ENCODE data around the gene GGT1.
"Not testable (repeated sequence)": the region's sequence is repeated elsewhere in the genome, so short reads cannot be mapped to it uniquely, and the experiment has no call there.

The GGT1 gene

DNA sequence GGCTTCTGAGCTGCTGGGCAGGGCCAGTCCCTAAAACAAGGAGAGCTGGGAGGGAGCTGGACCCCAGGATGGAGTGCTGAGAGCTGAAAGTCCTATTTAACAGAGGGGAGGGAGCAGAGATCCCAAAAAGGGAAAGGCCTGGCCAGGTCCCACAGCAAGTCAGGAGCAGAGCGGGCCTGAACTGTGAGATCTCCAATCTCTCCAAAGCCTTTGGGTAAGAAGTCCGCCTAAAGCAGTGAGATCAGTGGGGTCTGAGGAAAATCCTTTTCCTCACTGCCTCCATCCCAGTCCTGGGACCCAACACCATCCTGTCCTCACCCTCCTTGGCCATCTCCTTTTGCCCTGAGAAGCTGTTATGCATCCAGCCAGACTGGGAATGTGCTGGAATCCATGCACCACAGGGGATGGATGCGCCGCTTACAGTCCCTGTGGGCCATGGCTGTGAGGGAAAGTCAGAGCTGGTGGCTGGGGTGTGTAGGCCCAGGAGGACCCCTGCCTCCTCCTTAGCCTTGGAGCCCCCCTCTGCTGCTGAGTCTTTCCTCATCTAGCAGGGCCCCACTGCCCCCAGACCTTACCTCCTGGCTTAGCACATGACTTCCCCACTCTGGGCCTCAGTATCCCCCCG lies 18.7 kb upstream of the GGT1 start:
- no peak for DNase-seq

DNA sequence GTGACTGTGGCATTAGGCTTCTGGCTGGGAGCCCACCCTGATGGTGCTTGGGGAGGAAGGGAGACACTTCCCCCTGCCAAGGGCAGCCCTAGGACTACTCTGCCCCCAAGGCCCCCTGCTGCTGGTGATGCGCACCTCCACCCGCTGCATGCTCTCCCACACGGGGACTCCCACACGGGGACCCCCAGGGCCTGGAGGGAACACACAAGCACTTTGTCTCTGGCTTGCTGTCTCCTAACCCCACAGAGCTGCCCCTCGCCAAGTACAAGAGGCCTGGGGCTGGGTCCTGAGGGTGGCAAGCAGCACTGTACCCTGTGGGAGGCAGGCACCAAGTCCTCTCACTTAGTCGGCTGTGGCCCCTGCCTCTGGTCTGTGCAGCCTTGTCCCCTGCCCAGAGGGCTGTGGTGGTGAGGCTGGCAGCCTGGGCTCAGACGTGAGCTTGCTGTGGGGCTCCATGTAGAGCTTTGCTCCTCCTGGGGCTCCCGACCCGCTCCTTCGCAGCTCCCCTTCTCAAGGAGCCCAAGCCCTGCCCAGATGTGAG lies 18.1 kb upstream of the GGT1 start:
- DNase-seq = no peak

DNA sequence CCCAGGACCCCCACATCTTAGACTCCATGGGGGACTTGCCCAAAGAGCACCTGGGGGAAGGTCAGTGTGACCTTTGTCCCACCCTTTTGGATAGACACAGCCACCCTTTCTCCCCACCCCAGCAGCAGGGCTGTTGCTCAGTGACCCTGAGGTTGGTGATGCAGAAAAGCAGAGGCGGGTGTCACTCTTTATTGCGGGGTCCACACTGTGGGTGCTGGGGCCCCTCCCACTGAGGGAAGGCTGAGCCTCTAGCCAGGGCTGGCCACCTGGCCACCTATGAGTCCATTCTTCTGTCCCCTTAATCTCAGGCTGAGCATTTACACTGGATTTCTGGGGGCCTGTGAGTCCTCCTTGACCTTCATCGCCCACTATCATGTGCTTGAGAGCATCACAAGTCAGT lies 17.5 kb upstream of the GGT1 start:
- no peak for DNase-seq

DNA sequence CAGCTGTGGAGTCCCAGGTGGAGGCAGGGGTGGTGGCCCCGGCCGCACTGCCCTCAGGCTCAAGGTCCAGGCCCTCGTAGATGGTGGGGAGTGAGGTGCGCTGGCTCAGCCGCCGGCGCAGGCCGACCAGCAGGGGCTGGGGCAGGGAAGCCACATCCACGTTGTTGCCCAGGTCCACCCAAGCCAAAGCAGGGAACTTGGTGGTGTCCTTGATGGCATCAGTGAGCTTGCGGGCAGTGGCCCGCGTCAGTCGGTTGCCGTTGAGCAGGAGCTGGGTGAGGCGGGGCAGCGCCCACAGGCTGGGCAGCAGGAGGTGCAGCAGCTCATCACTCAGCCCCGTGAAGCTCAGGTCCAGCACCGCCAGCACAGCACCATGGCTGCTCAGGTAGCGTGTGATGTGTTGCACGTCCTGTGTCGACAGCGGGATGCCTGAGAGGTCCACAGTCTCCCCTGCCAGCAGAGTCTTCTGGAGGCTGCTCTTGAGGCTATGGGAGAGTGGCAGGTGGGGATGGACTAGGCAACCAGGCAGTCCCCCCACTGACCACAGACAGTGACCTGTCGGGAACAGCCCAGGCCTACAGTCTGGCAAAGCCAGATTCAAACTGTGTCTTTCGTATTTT lies 17.0 kb upstream of the GGT1 start:
- DNase-seq = no peak

DNA sequence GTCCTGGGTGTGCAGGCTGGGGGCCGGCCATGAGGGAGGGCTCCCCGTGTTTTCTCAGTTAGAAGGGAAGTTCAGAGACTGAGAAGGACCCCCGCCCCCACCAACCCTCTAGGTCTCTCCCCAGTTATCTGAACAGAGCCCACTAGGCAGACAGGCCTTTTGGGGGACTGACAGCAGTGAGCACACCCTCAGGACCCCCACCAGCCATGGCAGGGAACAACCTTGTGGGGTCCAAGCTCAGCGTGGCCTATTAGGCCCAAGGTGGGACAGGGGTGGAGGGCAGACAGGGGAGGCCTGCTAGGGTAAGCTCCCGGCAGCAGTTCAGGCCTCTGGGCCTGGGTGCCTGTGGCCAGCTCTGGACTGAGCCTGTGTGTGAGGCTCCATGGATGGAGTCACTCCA lies 15.7 kb upstream of the GGT1 start:
- DNase-seq = no peak

DNA sequence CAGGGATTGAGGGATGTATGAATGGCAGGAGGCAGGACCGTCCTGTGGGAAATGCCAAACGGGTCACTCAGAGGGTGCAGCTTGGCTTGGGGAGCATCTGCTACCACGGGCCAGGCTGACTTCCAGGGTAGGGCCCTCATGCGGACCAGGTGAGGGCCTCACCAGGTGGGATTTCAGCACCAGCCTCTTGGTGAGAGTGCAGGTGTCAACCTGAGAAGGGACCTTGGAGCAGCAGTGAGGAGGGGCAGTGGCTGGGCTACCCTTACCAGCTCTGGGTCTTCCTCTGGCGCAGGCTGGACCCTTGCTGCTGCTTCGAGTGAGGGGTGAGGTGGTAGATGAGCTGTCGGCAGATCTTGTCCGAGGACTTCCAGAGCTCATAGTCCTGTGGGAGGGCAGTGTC lies 15.0 kb upstream of the GGT1 start:
- DNase-seq = no peak

DNA sequence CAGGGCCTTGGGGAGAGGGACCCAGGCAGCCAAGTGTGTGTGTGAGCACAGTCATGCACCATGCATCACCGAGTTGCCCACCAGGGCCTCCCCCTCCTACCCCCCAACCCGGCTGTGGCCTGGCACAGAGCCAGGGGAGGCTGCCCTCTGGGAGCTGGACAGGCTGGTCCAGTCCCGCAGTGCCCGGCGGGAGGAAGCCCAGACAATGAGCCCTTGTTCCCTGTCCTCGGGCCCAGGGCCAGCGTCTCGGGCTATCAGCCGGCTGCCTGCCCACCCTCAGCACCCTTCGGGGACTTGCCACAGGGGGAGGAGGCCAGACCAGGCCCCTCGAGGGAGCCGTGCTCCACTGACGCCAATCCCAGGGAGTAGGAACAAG lies 14.6 kb upstream of the GGT1 start:
- DNase-seq = no peak

DNA sequence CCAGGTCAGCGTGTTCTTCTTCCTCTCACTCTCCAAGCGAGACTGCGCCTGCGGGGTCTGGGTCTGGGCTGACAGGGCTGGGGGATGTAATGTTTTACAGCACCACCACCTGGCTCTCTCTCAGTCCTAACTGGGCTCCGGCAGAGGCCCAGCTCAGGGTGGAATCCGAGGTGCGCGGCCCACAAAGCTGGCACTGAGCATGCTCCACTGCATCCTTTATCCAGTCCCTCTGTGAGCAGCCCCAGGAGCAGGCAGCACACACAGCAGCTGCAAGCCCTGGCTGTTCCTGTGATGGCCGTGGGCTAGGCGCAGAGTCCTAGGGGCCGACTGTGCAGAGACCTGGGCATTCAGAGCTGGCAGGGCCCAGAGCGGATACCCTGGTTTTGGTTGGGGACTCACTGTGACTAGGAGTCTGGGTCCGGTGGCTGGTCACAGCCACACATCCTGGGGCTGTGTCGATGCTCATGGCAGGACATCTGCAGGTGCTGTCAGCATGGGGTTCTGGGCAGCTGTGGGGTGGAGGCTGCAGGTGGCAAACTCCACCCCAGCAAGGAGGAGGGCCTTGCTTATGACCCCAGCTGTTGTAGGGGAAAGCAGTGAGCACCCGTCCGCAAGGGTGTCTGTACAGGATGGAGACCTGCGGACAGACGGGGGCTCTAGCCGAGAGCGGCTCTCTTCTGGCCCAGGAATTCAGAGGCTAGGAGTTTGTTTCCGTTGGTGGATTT lies 14.1 kb upstream of the GGT1 start:
- no peak for DNase-seq

DNA sequence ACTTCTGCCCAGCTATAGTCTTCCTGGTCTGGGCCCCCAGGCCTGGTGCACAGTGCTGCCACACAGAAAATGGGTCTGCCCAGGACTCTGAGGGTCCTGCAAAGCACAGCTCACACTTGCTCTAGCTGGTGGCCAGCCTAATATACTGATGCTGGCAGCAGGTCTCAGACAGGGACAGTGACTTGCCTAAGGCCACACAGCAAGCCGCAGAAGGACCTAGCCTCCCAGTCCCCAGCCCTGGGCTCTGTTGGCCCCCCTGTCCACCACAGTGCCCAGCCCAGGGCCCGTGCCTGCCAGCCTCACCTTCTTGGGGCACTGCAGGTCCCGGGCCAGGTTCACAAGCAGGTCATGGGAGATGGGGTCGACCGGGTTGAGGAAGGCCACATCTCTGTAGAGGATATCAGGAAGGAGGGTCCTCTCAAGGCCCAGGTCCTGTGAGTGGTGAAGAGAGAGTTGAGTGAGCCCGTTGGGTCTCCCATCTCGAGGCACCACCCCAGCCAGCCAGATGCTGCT lies 13.4 kb upstream of the GGT1 start:
- no peak for DNase-seq

DNA sequence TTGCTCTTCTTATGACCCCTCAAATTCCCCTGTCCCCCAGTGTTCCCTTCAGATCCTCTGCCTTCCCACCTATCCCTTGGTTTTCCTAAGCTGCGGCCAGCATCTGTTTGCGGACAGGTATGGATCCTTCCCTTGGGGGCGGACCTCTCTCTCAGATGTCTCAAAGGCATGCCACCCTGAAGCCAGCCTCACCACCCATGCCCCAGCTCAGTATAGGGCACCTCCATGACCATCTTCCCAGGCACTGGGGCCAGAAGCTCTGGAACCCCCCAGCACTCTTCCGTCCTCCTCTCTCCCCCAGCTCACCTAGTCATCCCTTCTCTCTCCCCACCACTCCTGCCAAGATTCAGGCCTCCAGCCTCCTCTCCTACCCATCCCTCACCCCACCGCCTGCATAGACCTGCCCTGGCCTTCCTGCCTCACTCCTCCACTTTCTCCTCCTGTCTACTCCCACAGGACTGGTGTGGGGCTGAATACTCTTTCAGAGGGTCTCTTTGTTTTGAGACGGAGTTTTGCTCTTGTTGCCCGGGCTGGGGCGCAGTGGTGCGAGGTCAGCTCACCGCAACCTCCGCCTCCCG lies 12.3 kb upstream of the GGT1 start:
- DNase-seq = no peak

DNA sequence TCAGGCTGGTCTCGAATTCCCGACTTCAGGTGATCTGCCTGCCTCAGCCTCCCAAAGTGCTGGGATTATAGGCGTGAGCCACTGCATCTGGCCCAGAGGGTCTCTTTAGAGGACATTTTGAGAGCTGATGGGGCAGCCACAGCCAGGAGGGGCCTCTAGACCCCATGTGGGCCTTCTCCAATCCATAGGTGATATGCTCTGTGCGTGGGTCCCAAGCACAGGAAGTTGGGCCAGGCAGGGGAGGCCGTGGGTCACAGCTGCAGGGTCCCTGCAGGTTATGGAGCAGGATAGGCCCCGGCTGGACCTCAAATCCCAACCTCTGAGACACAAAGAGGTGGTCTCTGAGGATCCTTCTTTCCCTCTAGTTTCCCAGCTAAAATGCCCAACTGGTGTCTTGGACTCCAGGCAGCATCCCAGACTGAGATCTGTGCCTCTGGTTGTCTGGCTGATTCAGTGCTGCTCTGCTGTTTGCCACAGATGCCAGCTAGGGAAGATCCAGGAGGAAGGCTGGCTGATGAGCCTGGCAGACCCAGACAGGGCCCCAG lies 11.6 kb upstream of the GGT1 start:
- no peak for DNase-seq

DNA sequence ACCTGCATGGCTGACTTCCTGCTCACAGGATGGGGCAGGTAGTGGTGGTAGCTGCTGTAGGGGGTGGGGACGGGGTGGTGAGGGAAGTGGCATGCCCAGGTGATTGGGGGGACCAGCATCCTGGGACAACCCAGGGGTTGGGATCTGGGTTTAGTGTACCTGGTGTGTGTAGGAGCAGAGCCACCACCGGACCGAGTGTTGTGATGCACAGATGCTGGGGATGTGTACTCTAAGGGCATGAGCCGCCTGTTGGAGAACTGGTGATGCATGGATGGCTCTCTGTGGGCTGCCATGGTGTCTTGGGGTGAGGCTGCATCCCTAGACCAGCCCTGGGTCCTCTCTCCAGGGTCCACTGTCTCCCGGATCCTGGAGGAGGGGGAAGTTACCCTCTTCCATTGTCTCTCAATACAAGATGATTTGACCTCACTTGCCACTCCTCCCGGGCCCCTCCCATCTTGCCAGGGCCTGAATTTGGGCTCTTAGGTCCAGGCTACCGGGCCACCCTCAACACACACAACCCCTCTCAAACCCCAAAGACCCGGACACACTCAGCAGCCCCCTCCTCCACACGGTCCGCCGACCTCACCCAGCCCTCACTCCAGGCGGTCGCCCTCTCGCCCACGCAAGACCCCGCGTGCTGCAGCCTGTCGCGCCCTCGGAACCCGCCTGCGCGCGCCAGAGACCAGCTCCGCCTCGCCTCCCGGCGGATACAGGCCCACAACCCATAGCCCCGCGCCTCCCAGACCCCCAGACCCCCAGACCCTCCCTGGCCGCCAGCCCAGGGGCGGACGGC lies 10.7 kb upstream of the GGT1 start:
- DNase-seq = no peak

DNA sequence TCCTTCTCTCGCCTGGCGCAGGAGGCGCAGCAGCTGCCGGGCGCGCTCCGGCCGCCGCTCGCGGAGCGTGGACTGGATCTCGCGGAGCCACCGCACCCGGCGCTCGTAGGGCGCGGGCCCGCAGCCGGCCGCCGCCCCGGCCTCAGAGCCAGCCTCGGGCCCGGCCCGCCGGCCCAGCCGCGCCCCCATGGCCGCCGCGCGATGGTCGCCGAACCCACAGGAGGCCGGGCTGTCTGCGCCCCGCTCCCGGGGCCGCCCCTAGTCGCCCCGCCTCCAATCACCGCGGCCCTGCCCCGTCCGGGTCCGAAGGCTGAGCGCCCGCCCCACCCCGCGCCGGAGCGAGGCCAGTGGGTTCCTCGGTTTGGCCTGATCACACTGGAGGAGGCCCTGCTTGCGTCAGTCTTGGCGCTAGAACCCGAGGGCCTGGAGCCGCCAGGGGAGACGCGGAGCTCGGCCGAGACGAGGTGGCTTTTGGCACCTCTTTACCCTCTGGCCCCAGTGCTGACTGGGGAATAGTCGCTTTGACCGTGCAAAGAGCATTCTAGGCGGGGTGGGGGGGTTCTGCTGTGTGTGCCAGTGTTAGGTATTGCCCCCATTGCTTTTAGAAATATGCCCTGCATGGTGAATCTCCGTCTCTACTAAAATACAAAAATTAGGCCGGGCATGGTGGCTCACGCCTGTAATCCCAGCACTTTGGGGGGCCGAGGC lies 10.0 kb upstream of the GGT1 start, which contains the start of gene LRRC75B:
LRRC75B (minus strand) TSS at position 223 of the 708 bp plus-strand sequence; CDS start at position 189, 34 bp downstream.
- peak; percentile 31 to 36 for DNase-seq

DNA sequence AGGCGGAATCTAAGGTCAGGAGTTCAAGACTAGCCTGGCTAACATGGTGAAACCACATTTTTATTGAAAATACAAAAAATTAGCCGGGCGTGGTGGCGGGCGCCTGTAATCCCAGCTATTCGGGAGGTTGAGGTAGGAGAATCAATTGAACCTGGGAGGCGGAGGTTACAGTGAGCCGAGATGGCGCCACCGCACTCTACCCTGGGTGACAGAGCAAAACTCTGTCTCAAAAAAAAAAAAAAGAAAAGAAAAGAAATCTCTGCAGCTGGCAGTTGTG lies 9.5 kb upstream of the GGT1 start:
- DNase-seq = not testable (repeated sequence)

DNA sequence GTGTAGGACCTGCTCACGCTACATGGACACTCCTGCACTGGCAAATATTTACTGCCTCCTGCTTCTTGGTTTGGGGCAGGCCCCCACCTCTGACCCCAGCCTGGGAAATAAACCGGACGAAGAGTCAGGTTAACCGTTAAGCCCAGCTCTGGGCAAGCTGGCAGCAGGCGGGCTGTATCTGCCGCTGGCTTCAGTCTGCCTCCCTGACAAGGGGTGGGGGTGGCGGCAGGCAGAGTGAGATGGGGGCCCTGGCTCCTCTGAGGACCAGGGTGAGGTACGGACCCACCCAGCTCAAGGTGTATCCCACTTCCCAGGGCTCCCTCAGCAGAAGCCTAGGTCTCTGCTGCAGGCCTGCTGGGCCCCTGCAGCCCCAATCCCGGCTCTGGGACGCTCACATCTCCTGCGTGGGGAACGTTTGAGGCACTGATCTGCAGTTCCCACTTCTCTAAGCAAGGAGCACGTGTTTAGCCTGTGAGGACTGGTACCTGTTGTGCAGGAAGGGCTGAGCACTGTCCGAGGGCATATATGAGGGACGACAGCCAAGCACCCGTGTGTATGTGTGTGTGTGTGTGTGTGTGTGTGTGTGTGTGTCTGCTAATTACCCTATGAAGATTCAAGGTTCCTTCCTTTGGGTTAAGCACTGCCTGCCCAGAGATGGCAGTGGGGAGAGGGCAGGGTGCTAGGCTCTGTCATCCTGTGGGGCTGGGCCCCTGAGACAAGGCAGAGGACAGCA lies 9.0 kb upstream of the GGT1 start:
- DNase-seq = no peak

DNA sequence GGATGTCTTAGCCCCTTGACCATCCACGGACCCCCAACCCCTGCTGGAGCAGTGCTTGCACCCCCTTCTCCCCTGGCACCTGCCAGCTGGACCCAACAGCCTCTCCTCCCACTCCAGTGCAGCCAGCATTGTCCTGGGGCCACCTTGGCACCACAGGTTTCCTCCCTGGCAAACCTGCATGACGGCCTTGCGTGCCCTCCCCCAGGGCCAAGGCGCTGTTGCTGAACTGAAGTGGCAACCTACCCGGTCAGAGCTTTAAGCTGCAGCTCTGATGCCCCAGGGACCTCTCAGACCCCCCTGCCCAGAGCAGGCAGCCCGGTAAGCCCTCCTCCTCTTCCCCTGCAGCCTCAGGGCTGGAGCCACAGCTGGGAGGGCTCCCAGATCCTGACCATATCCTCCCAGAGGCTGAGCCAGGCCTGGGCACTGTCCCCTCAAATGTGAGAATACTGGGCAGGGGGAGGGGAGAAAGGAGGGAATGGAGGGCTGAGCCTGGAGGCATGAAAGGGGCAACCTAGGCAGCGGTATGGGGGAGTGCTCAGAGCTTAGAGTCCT lies 8.3 kb upstream of the GGT1 start:
- DNase-seq = no peak

DNA sequence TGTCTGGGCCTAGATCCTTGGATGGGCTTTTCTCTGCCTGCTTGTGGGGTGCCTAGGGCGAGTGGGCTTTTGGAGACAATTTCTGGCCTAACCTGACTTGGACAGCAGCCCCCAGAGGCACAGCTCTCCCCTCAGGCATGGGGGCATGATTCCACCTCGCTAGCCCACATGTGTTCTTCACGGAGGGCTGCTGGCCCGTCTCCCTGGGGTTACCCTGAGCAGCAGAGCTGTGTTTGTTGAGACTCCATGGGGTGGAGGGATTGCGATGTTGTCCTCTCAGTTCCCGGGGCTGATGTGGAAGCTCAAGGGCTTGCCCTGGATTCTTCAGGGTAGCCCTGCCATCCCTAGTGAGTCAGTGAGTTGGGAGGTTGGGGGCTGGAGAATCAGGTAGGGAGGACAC lies 7.8 kb upstream of the GGT1 start:
- DNase-seq = no peak

DNA sequence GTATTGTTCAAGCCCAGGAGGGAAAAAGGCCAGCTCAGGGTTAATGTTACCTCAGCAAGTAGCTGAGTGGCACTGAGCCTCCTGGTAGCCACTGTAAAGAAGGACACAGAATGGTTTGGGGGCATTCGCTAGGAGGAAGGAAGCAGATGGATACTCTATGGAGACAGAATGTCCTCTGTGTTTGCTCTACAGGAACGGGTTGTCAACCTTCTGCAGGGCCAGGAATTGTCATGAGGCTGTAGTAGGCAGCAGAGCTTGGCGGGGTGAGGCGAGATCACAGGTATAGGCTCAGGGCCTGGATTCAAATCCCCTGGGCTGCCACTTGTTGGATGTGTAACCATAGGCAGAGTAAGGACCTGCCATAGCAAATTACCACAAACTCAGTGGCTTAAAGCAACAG lies 7.1 kb upstream of the GGT1 start:
- no peak for DNase-seq

DNA sequence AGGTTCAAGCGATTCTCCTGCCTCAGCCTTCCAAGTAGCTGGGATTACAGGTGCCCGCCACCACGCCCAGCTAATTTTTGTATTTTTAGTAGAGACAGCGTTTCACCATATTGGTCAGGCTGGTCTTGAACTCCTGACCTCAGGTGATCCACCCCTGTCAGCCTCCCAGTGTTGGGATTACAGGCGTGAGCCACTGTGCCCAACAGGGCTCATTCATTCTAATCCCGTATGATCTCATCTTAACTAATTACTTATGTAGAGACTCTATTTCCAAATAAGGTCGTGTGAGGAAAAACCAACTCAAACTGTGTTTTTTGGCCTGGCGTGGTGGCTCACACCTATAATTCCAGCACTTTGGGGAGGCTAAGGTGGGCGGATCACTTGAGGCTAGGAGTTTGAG lies 5.9 kb upstream of the GGT1 start:
- not testable (repeated sequence) for DNase-seq

DNA sequence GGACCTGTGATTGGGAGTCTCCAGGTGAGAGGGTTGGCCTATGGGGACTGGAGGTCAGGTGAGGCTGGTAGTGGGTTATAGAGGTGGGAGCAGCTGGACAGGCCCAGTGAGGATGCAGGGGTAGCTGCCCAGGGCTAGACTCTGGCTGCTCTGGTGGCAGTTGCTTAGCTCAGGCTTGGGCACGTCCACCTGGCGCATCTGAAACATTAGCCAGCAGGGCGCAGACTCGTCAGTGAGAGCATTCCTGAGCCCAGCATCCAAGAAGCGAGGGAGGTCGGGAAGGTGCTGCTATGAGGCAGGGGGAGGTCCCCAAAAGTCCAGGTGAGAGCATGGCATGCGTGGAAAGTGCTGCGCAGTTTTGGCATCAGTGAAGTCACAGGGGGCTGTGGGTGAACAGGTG lies 3.5 kb upstream of the GGT1 start:
- no peak for DNase-seq
